Psoas muscle (tissue), 8 donors: ENCODE data around the gene TCF12. TPM values are rescaled to one million over a fixed set of nuclear protein-coding genes. Genes with fewer than 3 reads are reported as not detected.

ENCODE experiments used
- ATAC-seq, 4 donors: fragments of 200-7000 bp; cut with Tn5 transposase; one replicate each; pipeline ENCODE4 v1.9.1; 2020; ENCODE audit warnings: moderate library complexity in 3 of 4, mild to moderate bottlenecking in 2 of 4
- DNase-seq, 2 donors: peaks; one replicate each; pipeline ENCODE4 v3.0.0-alpha.2; 2020
- H3K27ac ChIP-seq: fragments of 200-600 bp; one replicate; pipeline ENCODE4 v1.8.0; 2022
- H3K27me3 ChIP-seq, 3 donors: fragments of 200-600 bp in 1 of 3; one replicate each; pipeline versions ENCODE4 v1.6.1 to v1.8.0; 2013 to 2022; ENCODE audit warnings: low read length in 2 of 3, mild to moderate bottlenecking in 2 of 3, moderate library complexity in 1 of 3; ENCODE audit not compliant: insufficient read depth in 3 of 3
- H3K36me3 ChIP-seq, 2 donors: fragments of 200-600 bp in 1 of 2; one replicate each; pipeline versions ENCODE4 v1.6.1 to v1.8.0; 2013 to 2022; ENCODE audit warnings: low read depth in 1 of 2, mild to moderate bottlenecking in 1 of 2, moderate library complexity in 1 of 2; ENCODE audit not compliant: insufficient read depth in 1 of 2
- H3K4me1 ChIP-seq: fragments of 200-600 bp; one replicate; pipeline ENCODE4 v1.8.0; 2022
- H3K4me3 ChIP-seq: fragments of 200-600 bp; one replicate; pipeline ENCODE4 v1.8.0; 2022; ENCODE audit warnings: mild to moderate bottlenecking
- H3K9me3 ChIP-seq: fragments of 200-600 bp; one replicate; pipeline ENCODE4 v1.8.0; 2022
- CTCF ChIP-seq: fragments of 200-600 bp; IDR thresholded peaks from one replicate; pipeline ENCODE4 v1.8.0; 2022; ENCODE audit warnings: antibody characterized with exemption
- WGBS, 3 donors: extraction: QIAGEN DNeasy Blood & Tissue Kit; methylation state at CpG; one replicate each; pipeline versions ENCODE4 v1.1.6 to v1.1.7; 2013; 5-methylcytosine and 5-hydroxymethylcytosine counted together
- intact Hi-C, 2 donors: fragments of 100-400 bp; cut with DNase I; formaldehyde crosslinking; loops; one replicate each; pipeline versions ENCODE4 v1.11.0 to v1.14.2; 2022
- polyA plus RNA-seq, 3 donors: library from polyadenylated mRNA; stranded (reverse); fragments of 200-250 nt; gene quantifications; one replicate each; pipeline ENCODE4 v1.2.3, GENCODE V29; 2013
- total RNA-seq, 4 donors: library from RNA; stranded (reverse); fragmentation: NEBNext Ultra II Directional in 2 of 4; extraction: Animal tissue kit (Norgen Biotek cat#: 25700) in 2 of 4; gene quantifications; one replicate each; pipeline versions ENCODE4 v1.2.1 to v1.2.4, GENCODE V29; 2021 to 2023
- donor health status: healthy with polysubstance abuse.
- donor health status: DM: no; HTN: no; CAD: no; lungs with moderate emphysema.
- donor health status: Bipolar disorder and iron deficiency.
- donor health status: healthy.
- donor health status: DM: yes; HTN: yes; CAD: no.
- donor health status: DM: no; HTN: no; CAD: no.
- donor health status: DM: no; HTN: no; CAD: no.
- donor health status: DM: yes; HTN: yes; CAD: no.

TCF12 gene
- total and polyA plus RNA-seq, 7 donors: 10.5 to 53.1 (median 30.5) TPM

DNA sequence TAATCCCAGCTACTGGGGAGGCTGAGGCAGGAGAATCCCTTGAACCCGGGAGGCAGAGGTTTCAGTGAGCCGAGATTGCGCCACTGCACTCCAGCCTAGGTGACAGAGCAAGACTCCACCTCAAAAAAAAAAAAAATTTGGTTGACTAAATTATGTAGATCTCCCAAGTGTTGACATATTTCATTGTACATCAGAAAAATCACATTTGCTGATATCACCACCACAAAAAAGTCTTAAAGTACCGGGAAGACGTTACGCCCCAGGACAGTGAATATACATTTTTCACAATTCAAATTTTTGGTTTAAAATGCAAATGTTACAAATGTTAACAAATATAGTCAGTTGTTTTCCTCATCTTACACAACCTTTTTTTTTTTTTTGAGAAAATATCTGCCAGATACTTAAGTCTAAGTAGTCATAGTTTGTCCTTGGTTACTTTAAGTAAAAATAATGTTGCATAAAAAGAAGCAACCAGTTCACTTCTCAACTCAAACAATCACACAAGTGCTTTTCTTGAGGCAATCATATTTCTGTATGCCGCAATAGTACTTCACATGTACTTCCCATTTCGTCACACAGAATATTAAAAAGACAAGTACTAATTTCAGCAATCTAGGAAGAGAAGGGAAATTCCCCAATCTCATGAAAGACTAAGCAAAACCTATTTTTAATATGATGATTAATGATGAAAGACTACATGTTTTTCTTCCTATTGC lies 41.0 kb upstream of the TCF12 start:
- Histone ChIP-seq H3K9me3 (no peaks in the 10 kb centered on the region), H3K36me3 (no peaks in the 10 kb centered on the region), H3K4me3 (no peak overlapping the region), H3K4me1 (no peaks in the 10 kb centered on the region), H3K27ac (no peak overlapping the region), H3K27me3 (no peaks in the 10 kb centered on the region)
- intact Hi-C loops: no loop called here
- no peak for TF ChIP-seq CTCF
- WGBS, 3 donors: 96 to 98% (median 96%) methylated on average over 8 of the region's 8 CpGs
- no peak for ATAC-seq
- no peak for DNase-seq

DNA sequence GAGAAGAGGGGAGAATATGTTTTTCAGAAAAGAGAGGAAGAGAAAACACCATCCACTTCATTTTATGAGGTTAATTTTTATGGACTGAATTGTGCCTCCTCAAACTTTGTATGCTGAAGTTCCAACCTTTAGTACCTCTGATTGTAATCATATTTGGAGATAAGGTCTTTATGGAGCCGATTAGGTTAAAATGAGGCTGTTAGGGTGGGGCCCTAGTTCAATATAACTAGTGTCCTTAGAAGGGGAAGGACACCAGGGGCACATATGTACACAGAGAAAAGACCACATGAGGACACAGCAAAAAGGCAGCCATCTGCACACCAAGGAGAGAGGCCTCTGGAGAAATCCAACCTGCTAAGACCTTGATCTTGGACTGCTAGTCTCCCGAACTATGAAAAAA lies 38.9 kb upstream of the TCF12 start:
- DNase-seq: no peak
- intact Hi-C loops: no loop called here
- Histone ChIP-seq H3K36me3 (no peaks in the 10 kb centered on the region), H3K27me3 (no peaks in the 10 kb centered on the region), H3K4me3 (no peak overlapping the region), H3K4me1 (no peaks in the 10 kb centered on the region), H3K9me3 (no peaks in the 10 kb centered on the region), H3K27ac (no peak overlapping the region)
- no peak for TF ChIP-seq CTCF
- WGBS, 3 donors: 71 to 91% (median 77%) methylated on average over 2 of the region's 2 CpGs
- ATAC-seq: no peak

DNA sequence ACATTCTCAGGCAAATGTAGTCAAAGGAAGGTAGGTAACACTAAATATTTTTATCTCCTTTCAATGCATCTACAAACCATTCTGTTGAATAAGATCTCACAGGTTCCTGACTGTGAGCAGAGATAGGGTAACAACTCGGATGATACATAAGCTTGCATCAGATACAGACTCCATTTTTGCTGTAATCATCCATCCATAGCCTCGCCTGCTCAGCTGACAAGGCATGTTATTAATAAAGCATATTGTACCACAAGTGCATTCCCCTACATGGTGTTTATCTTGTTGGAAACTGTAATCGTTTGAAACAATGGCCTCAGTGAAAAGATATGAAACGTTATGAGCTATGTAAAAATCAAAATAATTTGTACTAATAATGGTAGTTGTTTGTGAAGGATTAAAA lies 35.4 kb upstream of the TCF12 start:
- DNase-seq (no peak), ATAC-seq (no peak)
- no peak for TF ChIP-seq CTCF
- no peak overlapping the region for H3K27ac ChIP-seq
- H3K36me3 ChIP-seq: no peaks in the 10 kb centered on the region
- intact Hi-C loops: no loop called here
- H3K27me3 ChIP-seq: no peaks in the 10 kb centered on the region
- peaks cover 13% of the 10 kb centered on the region for H3K4me1 ChIP-seq
- no peaks in the 10 kb centered on the region for H3K9me3 ChIP-seq
- no peak overlapping the region for H3K4me3 ChIP-seq
- 74 to 87% (median 79%) methylated on average over 4 of the region's 4 CpGs for WGBS, 3 donors

- WGBS, 3 donors: 43 to 44% (median 43%) methylated on average over 9 of the region's 9 CpGs
- ATAC-seq: no peak
- peak overlapping the region; percentile 84 for H3K4me3 ChIP-seq
These were observed 32.0 kb upstream of the TCF12 start for GRCh38 chr15:56886363-56886931.

More at GRCh38 chr15:56886363-56886931, 32.0 kb upstream of the TCF12 start:
- Histone ChIP-seq H3K36me3 (no peaks in the 10 kb centered on the region), H3K4me1 (peaks cover 16% of the 10 kb centered on the region), H3K27me3 (no peaks in the 10 kb centered on the region), H3K9me3 (no peaks in the 10 kb centered on the region), H3K27ac (peak overlapping the region; percentile 98)
- intact Hi-C loops: loop anchor here in 1 of 2 donors (5.0 kb wide), 1 partner anchor 54 kb away; no protein-coding TSS in a partner anchor
- no peak for TF ChIP-seq CTCF
- DNase-seq: no peak
